Measurements from ENCODE around the gene SRD5A1.

DNA sequence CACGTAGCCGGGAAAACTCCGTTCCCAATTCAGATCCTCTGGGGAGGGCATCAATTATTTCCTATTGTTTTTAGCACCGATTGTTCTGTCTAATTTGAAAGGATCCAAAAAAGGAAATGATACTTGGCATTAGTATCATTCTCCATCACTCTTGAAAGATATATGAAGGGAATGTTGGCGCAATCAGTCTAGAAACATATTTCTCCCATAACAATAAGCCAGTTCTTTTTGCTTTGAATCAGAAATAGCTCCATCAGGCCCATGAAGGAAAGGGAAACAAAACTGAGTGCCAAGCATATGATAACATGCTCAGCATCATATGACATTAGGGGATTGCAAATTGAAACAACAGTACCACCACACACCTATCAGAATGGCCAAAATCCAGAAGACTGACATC lies 39.8 kb downstream of the SRD5A1 start:
- TF ChIP-seq, protein P1, sequence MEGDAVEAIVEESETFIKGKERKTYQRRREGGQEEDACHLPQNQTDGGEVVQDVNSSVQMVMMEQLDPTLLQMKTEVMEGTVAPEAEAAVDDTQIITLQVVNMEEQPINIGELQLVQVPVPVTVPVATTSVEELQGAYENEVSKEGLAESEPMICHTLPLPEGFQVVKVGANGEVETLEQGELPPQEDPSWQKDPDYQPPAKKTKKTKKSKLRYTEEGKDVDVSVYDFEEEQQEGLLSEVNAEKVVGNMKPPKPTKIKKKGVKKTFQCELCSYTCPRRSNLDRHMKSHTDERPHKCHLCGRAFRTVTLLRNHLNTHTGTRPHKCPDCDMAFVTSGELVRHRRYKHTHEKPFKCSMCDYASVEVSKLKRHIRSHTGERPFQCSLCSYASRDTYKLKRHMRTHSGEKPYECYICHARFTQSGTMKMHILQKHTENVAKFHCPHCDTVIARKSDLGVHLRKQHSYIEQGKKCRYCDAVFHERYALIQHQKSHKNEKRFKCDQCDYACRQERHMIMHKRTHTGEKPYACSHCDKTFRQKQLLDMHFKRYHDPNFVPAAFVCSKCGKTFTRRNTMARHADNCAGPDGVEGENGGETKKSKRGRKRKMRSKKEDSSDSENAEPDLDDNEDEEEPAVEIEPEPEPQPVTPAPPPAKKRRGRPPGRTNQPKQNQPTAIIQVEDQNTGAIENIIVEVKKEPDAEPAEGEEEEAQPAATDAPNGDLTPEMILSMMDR (IDR thresholded peaks at IDR 0.05): no peak
- TF ChIP-seq EP300 (IDR thresholded peaks at IDR 0.05) (no peak), HEYL (CRISPR knock-in tag; IDR thresholded peaks at IDR 0.05) (no peak), CBX8 (IDR thresholded peaks at IDR 0.05) (no peak), RAD21 (conservative IDR thresholded peaks at IDR 0.05 in 1 of 2, IDR thresholded peaks at IDR 0.05 in 1 of 2) (no peak), JUN (IDR thresholded peaks at IDR 0.05) (no peak), POLR2A (IDR thresholded peaks at IDR 0.05; ENCODE audit: low read length) (no peak), FOXS1 (CRISPR knock-in tag; IDR thresholded peaks at IDR 0.05) (no peak), CHD2 (IDR thresholded peaks at IDR 0.05; ENCODE audit: low read length, partially characterized antibody) (no peak), FOSL2 (IDR thresholded peaks at IDR 0.05) (no peak), FOSL2 (CRISPR knock-in tag; IDR thresholded peaks at IDR 0.05) (no peak), NR3C1 (IDR thresholded peaks at IDR 0.05) (no peak), NFE2L2 (conservative IDR thresholded peaks at IDR 0.05; ENCODE audit: low read length) (no peak)
- TF ChIP-seq, protein P2, sequence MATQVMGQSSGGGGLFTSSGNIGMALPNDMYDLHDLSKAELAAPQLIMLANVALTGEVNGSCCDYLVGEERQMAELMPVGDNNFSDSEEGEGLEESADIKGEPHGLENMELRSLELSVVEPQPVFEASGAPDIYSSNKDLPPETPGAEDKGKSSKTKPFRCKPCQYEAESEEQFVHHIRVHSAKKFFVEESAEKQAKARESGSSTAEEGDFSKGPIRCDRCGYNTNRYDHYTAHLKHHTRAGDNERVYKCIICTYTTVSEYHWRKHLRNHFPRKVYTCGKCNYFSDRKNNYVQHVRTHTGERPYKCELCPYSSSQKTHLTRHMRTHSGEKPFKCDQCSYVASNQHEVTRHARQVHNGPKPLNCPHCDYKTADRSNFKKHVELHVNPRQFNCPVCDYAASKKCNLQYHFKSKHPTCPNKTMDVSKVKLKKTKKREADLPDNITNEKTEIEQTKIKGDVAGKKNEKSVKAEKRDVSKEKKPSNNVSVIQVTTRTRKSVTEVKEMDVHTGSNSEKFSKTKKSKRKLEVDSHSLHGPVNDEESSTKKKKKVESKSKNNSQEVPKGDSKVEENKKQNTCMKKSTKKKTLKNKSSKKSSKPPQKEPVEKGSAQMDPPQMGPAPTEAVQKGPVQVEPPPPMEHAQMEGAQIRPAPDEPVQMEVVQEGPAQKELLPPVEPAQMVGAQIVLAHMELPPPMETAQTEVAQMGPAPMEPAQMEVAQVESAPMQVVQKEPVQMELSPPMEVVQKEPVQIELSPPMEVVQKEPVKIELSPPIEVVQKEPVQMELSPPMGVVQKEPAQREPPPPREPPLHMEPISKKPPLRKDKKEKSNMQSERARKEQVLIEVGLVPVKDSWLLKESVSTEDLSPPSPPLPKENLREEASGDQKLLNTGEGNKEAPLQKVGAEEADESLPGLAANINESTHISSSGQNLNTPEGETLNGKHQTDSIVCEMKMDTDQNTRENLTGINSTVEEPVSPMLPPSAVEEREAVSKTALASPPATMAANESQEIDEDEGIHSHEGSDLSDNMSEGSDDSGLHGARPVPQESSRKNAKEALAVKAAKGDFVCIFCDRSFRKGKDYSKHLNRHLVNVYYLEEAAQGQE (IDR thresholded peaks at IDR 0.05): no peak

Data from A549 (cell line).